ENCODE measurements around the gene CORO2B. TPM values are rescaled to one million over a fixed set of nuclear protein-coding genes. Genes with fewer than 3 reads are reported as not detected.

Gene CORO2B
- total RNA-seq, 1 donor from 2014 or later: 11.0 TPM

DNA sequence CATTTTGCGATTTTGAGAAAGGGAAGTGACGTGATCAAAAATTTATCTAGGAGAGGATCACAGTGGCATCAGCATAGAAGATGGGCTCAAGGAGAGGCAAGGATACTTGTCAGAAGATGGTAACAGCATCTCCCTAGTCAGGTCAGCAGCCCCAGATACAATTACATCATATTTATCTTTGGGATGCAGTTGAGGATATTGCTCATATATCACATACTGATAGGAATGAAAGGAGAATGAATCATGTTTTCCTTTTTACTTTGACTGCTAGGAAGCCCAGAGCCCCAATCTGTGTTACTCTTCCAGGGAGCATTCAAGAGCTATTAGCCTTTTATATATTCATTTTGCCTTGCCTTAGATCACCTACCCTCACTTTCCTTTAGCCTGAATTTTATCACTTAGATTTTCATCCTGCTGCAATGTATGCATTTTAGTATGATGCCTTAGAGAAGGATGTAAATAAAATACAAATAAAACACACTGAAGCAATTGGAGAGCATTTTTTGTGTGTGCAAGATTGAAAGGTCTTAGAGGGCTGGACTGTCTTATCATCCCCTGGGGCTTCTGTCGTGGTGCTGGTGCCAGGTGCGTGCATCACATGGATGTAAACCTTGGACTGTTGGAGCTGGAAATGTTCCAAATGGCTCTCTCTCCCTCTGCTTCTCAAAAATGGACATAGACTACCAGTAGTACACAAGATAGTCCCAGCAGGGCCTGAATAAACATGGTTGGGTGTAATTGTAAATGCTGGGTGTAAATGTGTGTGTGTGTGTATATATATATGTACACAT, 40.3 kb downstream of the CORO2B start:
- no peaks in the 10 kb centered on the region for H3K36me3 ChIP-seq
- intact Hi-C loops (cut with DNase I): no loop called here
- H3K27me3 ChIP-seq: no peaks in the 10 kb centered on the region
- H3K9me3 ChIP-seq: no peaks in the 10 kb centered on the region
- no peak overlapping the region for H3K4me3 ChIP-seq
- no peak overlapping the region for H3K27ac ChIP-seq
- TF ChIP-seq, protein P1, sequence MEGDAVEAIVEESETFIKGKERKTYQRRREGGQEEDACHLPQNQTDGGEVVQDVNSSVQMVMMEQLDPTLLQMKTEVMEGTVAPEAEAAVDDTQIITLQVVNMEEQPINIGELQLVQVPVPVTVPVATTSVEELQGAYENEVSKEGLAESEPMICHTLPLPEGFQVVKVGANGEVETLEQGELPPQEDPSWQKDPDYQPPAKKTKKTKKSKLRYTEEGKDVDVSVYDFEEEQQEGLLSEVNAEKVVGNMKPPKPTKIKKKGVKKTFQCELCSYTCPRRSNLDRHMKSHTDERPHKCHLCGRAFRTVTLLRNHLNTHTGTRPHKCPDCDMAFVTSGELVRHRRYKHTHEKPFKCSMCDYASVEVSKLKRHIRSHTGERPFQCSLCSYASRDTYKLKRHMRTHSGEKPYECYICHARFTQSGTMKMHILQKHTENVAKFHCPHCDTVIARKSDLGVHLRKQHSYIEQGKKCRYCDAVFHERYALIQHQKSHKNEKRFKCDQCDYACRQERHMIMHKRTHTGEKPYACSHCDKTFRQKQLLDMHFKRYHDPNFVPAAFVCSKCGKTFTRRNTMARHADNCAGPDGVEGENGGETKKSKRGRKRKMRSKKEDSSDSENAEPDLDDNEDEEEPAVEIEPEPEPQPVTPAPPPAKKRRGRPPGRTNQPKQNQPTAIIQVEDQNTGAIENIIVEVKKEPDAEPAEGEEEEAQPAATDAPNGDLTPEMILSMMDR (IDR thresholded peaks at IDR 0.05): no peak
- peaks cover 0 to 14% of the 10 kb centered on the region in 2 donors for H3K4me1 ChIP-seq
- DNase-seq (ENCODE audit: low spot score in 2 of 2): no peak

DNA sequence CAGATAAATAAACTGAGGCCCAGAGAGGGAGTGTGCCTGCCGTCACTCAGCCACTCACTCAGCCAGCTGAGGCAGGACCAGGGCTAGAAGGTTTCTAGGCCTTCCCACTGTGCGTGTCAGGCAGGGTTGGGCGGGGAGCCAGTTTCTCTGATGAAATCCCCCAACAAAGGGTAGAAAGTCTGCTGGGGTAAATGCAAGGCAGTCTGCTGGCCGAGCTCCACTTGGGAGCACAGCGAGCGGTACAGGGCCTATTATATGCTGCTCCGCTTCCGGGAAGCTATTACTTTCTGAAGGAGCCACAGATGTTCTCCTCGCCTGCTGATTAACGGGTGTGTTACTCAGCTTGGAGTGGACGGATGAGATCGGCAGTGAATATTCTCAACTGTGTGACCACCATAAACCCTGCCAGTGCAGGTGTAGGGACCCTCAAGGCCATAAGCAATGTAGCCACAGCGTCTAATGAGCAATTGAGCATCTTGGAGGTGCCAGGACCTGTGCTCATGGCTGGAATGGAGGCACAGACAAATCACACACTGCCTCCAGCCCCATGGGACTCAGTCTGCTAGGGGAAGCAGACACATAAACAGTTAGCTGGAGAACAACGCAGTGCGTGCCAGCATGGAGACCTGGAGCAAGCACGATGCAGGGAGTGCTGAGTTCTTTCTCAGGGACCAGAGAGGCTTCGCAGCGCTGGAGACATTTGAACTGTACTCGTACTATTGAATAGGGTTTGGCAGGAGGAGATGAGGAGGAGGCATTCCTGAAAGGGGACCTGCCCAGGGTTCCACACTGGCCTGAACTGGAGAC, 42.1 kb downstream of the CORO2B start:
- Histone ChIP-seq H3K27ac (peak overlapping the region; percentile 58 to 67), H3K9me3 (no peaks in the 10 kb centered on the region), H3K4me3 (peak overlapping the region in 1 of 2 donors; percentile 20), H3K36me3 (no peaks in the 10 kb centered on the region), H3K4me1 (peaks cover 0 to 14% of the 10 kb centered on the region in 2 donors), H3K27me3 (no peaks in the 10 kb centered on the region)
- intact Hi-C loops (cut with DNase I): loop anchor here (5.0 kb wide), 1 partner anchor 44 kb away; the partner anchor contains the start of gene CORO2B
- TF ChIP-seq, protein P1 (IDR thresholded peaks at IDR 0.05): no peak
- peak in 1 of 2 donors; percentile 93 for DNase-seq (ENCODE audit: low spot score in 2 of 2)

DNA sequence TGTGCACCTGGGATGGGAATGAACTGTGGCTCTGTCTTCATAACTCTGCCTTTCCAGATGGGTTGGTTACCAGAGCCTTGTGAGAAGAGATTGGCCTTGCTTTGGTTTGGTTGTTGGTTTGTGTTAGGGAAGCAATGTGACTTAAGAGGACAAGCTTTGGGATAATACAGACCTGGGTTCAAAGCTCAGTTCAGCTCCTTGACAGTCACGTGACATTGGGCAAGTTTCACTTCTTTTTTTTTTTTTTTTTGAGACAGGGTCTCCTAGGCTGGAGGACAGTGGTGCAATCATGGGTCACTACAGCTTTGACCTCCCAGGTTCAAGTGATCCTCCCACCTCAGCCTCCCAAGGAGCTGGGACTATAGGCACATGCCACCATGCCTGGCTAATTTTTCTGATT, 42.7 kb downstream of the CORO2B start:
- Histone ChIP-seq H3K36me3 (no peaks in the 10 kb centered on the region), H3K27ac (peak overlapping the region; percentile 58 to 67), H3K27me3 (no peaks in the 10 kb centered on the region), H3K9me3 (no peaks in the 10 kb centered on the region), H3K4me3 (no peak overlapping the region), H3K4me1 (peaks cover 0 to 14% of the 10 kb centered on the region in 2 donors)
- TF ChIP-seq, protein P1 (IDR thresholded peaks at IDR 0.05): no peak
- no peak for DNase-seq (ENCODE audit: low spot score in 2 of 2)
- intact Hi-C loops (cut with DNase I): loop anchor here (5.0 kb wide), 1 partner anchor 44 kb away; the partner anchor contains the start of gene CORO2B

DNA sequence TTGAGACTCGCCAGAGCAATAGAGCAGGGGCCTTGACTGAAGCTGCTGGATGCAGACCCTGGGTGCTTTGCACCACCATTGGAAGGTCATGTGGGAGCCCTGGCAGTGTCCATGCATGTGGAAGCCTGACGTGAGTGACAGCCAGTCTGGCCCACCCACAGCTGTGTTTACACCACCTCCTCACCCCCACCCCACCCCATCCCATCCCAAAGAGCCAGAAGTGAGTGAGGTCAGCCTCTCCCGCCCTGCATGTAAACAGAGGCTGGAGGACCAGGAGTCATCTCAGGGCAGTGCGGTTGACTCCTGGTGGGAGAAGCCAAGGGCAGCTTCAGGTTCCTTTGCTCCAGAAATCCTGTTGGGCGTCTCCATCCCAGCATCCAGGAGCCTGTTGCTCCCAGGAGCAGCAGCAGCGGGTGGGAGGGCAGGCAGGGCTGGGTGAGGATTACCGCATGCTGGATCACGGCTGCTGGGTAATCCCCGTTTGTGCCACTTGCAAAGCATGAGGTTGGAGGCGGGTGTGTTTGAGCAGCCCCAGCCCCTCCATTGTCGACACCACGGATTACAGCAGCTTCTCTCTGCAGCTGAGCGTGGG, 44.6 kb downstream of the CORO2B start:
- DNase-seq (ENCODE audit: low spot score in 2 of 2): no peak
- TF ChIP-seq, protein P1 (IDR thresholded peaks at IDR 0.05): no peak
- Histone ChIP-seq H3K4me3 (no peak overlapping the region), H3K9me3 (no peaks in the 10 kb centered on the region), H3K4me1 (peaks cover 0 to 11% of the 10 kb centered on the region in 2 donors), H3K27me3 (no peaks in the 10 kb centered on the region), H3K27ac (no peak overlapping the region), H3K36me3 (no peaks in the 10 kb centered on the region)
- intact Hi-C loops (cut with DNase I): loop anchor here (5.0 kb wide), 1 partner anchor 46 kb away; the partner anchor contains the start of gene CORO2B

DNA sequence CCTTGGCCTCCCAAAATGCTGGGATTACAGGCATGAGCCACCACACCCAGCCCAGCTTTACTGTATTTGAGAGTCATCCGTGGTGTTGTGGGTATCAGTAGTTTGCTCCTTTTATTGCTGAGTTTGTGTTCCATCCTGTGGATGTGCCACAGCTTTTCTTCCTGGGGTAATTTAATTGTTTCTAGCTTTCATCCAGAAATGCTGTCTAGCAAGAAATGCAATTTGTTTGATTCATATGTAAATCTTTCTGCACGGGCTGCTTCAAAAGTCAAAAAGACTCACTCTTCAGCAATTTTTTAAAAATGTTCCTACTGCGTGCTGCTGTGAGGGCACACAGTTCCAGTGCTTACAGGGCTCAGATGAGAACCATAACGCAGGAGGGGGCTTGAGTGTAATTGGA, 47.1 kb downstream of the CORO2B start:
- Histone ChIP-seq H3K27ac (no peak overlapping the region), H3K27me3 (no peaks in the 10 kb centered on the region)

More for the DNA sequence above, 47.1 kb downstream of the CORO2B start:
- Histone ChIP-seq H3K36me3 (no peaks in the 10 kb centered on the region), H3K4me3 (no peak overlapping the region), H3K9me3 (no peaks in the 10 kb centered on the region), H3K4me1 (peaks cover 0 to 7% of the 10 kb centered on the region in 2 donors)
- intact Hi-C loops (cut with DNase I): no loop called here
- DNase-seq (ENCODE audit: low spot score in 2 of 2): no peak
- TF ChIP-seq, protein P1 (IDR thresholded peaks at IDR 0.05): no peak

All from ascending aorta (tissue), 2 donors.